ENCODE results near the gene HOXB4. TPM values are rescaled to one million over a fixed set of nuclear protein-coding genes. Genes with fewer than 3 reads are reported as not detected.
A peak's percentile ranks its signal among the peaks of the same experiment; 100 is the strongest.

Gene HOXB4
- total RNA-seq, 1 experiment from 2014 or later: not detected

DNA sequence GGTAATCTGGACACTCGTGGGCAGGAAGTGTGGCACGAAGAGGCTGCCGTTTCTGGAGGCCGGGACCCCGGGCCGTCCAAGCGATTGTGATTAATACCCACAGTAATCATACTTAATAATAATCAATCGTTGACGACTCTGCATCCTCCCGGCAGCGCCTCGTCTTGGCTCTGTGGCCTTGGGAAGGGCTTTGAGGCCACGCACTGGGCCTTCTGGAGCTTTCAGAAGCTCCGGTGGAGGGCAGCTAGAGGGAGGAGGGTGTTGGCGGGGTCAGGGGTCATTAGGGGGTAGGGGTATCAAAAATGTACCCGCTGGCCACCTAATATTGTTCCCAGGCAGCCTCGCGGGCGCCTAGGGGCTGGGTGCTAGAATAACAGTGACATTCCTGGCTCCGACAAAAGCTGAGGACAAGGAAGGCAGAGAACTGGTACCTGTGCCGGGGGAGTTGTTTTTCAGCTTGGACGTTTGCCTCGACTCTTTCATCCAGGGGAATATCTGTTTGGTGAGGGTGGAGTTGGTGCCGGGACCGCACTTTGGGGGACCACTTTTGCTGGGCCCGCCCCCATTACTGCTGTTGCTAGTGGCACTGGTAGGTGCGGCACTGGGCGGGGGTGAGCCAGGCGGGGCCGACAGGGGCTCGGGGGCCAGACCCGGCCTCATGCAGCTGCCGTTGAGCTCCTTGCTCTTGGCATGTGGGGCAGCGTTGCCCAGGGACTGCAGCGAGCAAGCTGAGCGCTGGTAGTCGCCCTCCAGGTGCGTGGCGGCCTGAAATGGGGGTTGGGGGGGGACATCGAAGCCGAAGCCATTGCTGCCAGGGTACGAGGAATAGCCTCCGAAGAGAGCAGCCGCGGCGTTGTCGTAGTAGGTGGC, 26.3 kb downstream of the HOXB4 start:
- Histone ChIP-seq H3K4me1 (ENCODE audit: insufficient read depth, low read length) (peaks cover 3% of the 10 kb centered on the region; the same call in 1 of the 2 replicates), H3K4me2 (ENCODE audit: insufficient read depth, insufficient read length, low read length) (no peak overlapping the region), H3K23me2 (ENCODE audit: insufficient read length, low read depth, low read length, poor library complexity, severe bottlenecking) (no peaks in the 10 kb centered on the region), H3K79me2 (ENCODE audit: insufficient read depth, low read length) (no peaks in the 10 kb centered on the region), H3K27me3 (ENCODE audit: insufficient read depth, low read length) (peaks cover 91% of the 10 kb centered on the region), H3K56ac (ENCODE audit: insufficient read length, low read depth, low read length) (no peak overlapping the region), H2AK5ac (ENCODE audit: insufficient read length, low read length) (no peak overlapping the region), H4K5ac (ENCODE audit: insufficient read length, low read depth, low read length) (no peak overlapping the region), H2AFZ (ENCODE audit: low read length) (no peak overlapping the region), H3K14ac (ENCODE audit: insufficient read depth, low read length) (no peak overlapping the region), H3K79me1 (ENCODE audit: insufficient read depth, low read depth, low read length, poor library complexity, severe bottlenecking) (no peaks in the 10 kb centered on the region), H3K18ac (ENCODE audit: insufficient read length, low read depth, low read length) (no peak overlapping the region), H4K20me1 (ENCODE audit: control insufficient read depth, insufficient read depth, insufficient read length) (peaks cover 3% of the 10 kb centered on the region), H4K8ac (replicated peaks; ENCODE audit: insufficient read length, low read depth, low read length) (no peak overlapping the region), H2BK5ac (ENCODE audit: insufficient read length, low read length) (no peak overlapping the region), H4K91ac (ENCODE audit: insufficient read length, low read depth, low read length) (no peak overlapping the region), H3K4ac (ENCODE audit: low read depth, low read length) (no peak overlapping the region), H2BK15ac (ENCODE audit: low read depth, low read length) (no peak overlapping the region), H3K23ac (ENCODE audit: insufficient read length, low read depth, low read length) (no peak overlapping the region), H2BK12ac (ENCODE audit: insufficient read length, low read depth, low read length) (no peak overlapping the region), H2BK120ac (ENCODE audit: low read depth, low read length, poor library complexity, severe bottlenecking) (no peak overlapping the region), H3T11ph (ENCODE audit: low read length) (no peak overlapping the region), H3K27ac (ENCODE audit: insufficient read length, low read depth, low read length) (no peak overlapping the region), H2BK20ac (ENCODE audit: low read depth, low read length, poor library complexity, severe bottlenecking) (no peak overlapping the region), H3K9ac (ENCODE audit: extremely low read depth, insufficient read length, low read length) (no peak overlapping the region), H3K9me3 (ENCODE audit: control insufficient read depth, low read depth, low read length) (no peaks in the 10 kb centered on the region)
- H3K36me3 Mint-ChIP-seq (ENCODE audit: insufficient read depth in 1 of 3, low read depth in 3 of 3): no peaks in the 10 kb centered on the region
- no peak for DNase-seq
- peaks cover 99% of the 10 kb centered on the region for H3K27me3 Mint-ChIP-seq (ENCODE audit: low read depth)
- peaks cover 24 to 53% of the 10 kb centered on the region in 2 experiments for H3K4me1 Mint-ChIP-seq
- peak overlapping the region in 1 of 2 experiments; percentile 26; a peak in 1 of 5 replicates for H3K4me3 Mint-ChIP-seq
- no peak overlapping the region for H3K27ac Mint-ChIP-seq
- no CpG with 5 or more reads among the region's 47 CpGs for WGBS (ENCODE audit: extremely low coverage, insufficient read length, low lambda C conversion rate)
- TF ChIP-seq, protein P1, sequence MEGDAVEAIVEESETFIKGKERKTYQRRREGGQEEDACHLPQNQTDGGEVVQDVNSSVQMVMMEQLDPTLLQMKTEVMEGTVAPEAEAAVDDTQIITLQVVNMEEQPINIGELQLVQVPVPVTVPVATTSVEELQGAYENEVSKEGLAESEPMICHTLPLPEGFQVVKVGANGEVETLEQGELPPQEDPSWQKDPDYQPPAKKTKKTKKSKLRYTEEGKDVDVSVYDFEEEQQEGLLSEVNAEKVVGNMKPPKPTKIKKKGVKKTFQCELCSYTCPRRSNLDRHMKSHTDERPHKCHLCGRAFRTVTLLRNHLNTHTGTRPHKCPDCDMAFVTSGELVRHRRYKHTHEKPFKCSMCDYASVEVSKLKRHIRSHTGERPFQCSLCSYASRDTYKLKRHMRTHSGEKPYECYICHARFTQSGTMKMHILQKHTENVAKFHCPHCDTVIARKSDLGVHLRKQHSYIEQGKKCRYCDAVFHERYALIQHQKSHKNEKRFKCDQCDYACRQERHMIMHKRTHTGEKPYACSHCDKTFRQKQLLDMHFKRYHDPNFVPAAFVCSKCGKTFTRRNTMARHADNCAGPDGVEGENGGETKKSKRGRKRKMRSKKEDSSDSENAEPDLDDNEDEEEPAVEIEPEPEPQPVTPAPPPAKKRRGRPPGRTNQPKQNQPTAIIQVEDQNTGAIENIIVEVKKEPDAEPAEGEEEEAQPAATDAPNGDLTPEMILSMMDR (conservative IDR thresholded peaks at IDR 0.05): no peak
- peaks cover 11 to 13% of the 10 kb centered on the region in 2 experiments; a peak in 4 of 5 replicates for H3K9me3 Mint-ChIP-seq

Measured in H9 (cell line).